SK-N-MC (cell line): ENCODE data around the gene RRAGA.
"Not testable (repeated sequence)": the region's sequence is repeated elsewhere in the genome, so short reads cannot be mapped to it uniquely, and the experiment has no call there.

Experiments used
- DNase-seq: peaks from one replicate; pipeline ENCODE4 v3.0.0-alpha.2; 2011; ENCODE audit warnings: low read depth, low spot score
- H3K27ac ChIP-seq: fragments of 200-600 bp; sonication (generic); 2 replicates; pipeline ENCODE4 v1.5.1; 2016; ENCODE audit warnings: mixed run types
- H3K36me3 ChIP-seq: fragments of 200-600 bp; sonication (generic); 2 replicates; pipeline ENCODE4 v1.6.1; 2017; ENCODE audit warnings: antibody characterized with exemption, low read length, mixed read lengths; ENCODE audit not compliant: insufficient read depth
- H3K4me3 ChIP-seq: fragments of 200-600 bp; sonication (generic); 2 replicates; pipeline ENCODE4 v1.5.1; 2016
- H3K9ac ChIP-seq: fragments of 200-600 bp; sonication (generic); 2 replicates; pipeline ENCODE4 v1.8.0; 2017; ENCODE audit warnings: mixed run types, mixed read lengths; ENCODE audit not compliant: insufficient read length
- H3K9me3 ChIP-seq: fragments of 200-600 bp; sonication (generic); 2 replicates; pipeline ENCODE4 v1.6.1; 2017; ENCODE audit warnings: low read depth, mild to moderate bottlenecking, antibody characterized with exemption, low read length, moderate library complexity, mixed read lengths
- EZH2 ChIP-seq: fragments of 200-600 bp; sonication (generic); IDR thresholded peaks from one replicate; pipeline ENCODE4 v1.6.1; 2017; ENCODE audit warnings: antibody characterized with exemption
- FOXP2 ChIP-seq: optimal IDR thresholded peaks from 2 replicates; pipeline ENCODE3; 2011; ENCODE audit warnings: mild to moderate bottlenecking, moderate library complexity; ENCODE audit not compliant: insufficient read depth; ENCODE audit errors: extremely low read length, control extremely low read depth
- POLR2AphosphoS5 ChIP-seq: IDR thresholded peaks from 2 replicates; pipeline ENCODE4 v1.6.1; 2012; ENCODE audit warnings: mild to moderate bottlenecking, low read depth, low read length, borderline replicate concordance

RRAGA gene

DNA sequence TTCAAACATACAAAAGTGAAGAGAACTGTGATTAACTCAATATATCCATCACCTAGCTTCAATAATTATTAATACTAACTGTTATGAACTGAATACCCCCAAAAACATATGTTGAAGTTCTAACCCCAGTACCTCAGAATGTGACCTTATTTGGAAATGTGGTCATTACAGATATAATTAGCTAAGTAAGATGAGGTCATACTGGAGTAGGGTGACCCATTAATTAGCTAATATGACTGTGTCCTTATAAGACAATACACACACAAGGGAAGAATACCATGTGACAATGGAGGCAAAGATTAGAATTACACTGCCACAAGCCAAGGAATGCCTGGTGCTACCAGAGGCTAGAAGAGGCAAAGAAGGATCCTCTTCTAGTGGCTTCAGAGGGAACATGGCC lies 7.8 kb downstream of the RRAGA start:
- H3K9me3 ChIP-seq, result no peaks in the 10 kb centered on the region
- H3K4me3 ChIP-seq, result no peak overlapping the region
- no peak overlapping the region for H3K27ac ChIP-seq
- H3K36me3 ChIP-seq, result peaks cover 60% of the 10 kb centered on the region
- no peak for TF ChIP-seq FOXP2
- no peak for TF ChIP-seq POLR2AphosphoS5
- no peak overlapping the region for H3K9ac ChIP-seq
- no peak for DNase-seq

DNA sequence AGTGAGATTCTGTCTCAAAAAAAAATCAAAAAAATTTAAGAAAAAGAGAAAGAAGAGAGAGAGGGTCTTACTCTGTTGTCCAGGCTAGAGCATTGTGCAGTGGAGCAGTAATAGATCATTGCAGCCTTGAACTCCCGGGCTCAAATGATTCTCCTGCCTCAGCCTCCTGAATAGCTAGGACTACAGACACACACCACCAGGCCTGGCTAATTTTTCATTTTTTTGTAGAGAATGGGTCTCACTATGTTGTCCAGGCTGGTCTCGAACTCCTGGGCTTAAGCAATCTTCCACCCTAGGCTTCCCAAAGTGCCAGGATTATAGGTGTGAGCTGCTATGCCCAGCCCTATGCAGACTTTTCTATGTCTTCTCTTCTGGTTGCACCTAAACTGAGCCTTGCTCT lies 25.0 kb downstream of the RRAGA start:
- Histone ChIP-seq H3K27ac (no peak overlapping the region), H3K36me3 (peaks cover 77% of the 10 kb centered on the region), H3K9me3 (no peaks in the 10 kb centered on the region), H3K9ac (no peak overlapping the region), H3K4me3 (no peak overlapping the region)
- no peak for DNase-seq
- no peak for TF ChIP-seq POLR2AphosphoS5
- TF ChIP-seq EZH2, result no peak
- TF ChIP-seq FOXP2, result no peak

DNA sequence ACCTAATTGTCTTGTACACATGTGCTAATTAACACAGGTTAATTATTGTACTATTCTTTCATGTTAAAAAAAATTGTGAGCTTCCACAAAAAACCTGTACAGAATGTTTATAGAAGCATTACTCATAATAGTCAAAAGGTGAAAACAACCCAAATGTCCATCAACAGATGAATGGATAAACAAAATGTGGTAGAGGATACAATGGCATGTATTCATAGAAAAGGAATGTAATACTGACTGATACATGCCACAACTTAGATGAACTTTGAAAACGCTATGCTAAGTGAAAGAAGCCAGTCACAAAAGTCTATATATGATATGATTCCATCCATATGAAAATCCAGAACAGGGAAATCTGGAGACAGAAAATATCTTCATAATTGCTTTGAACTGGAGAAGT lies 25.6 kb downstream of the RRAGA start:
- TF ChIP-seq POLR2AphosphoS5 (no peak), EZH2 (no peak), FOXP2 (no peak)
- Histone ChIP-seq H3K27ac (no peak overlapping the region), H3K4me3 (no peak overlapping the region), H3K9ac (no peak overlapping the region), H3K9me3 (no peaks in the 10 kb centered on the region), H3K36me3 (peaks cover 74% of the 10 kb centered on the region)
- DNase-seq, result no peak

DNA sequence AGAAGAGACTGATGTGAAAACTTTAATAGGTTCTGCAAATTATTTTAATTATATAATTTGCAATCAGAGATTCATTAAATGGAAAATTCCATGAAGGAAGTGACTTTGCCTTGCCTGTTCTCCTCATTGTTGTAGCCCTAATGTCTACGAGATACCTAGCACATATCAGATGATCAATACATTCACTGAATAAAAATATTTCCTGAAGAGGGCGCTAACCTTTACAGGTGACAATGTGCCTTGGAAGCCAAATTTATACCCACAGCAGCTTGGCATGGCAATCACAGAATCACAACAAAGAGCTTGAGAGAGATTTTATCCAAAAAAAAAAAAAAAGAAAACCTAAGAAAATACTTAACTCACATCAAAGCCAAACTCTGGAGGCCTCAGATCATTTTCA lies 36.1 kb downstream of the RRAGA start:
- Histone ChIP-seq H3K36me3 (peaks cover 85% of the 10 kb centered on the region), H3K4me3 (no peak overlapping the region), H3K9ac (no peak overlapping the region), H3K9me3 (no peaks in the 10 kb centered on the region), H3K27ac (no peak overlapping the region)
- TF ChIP-seq EZH2, result no peak
- TF ChIP-seq FOXP2, result no peak
- TF ChIP-seq POLR2AphosphoS5, result no peak
- no peak for DNase-seq

DNA sequence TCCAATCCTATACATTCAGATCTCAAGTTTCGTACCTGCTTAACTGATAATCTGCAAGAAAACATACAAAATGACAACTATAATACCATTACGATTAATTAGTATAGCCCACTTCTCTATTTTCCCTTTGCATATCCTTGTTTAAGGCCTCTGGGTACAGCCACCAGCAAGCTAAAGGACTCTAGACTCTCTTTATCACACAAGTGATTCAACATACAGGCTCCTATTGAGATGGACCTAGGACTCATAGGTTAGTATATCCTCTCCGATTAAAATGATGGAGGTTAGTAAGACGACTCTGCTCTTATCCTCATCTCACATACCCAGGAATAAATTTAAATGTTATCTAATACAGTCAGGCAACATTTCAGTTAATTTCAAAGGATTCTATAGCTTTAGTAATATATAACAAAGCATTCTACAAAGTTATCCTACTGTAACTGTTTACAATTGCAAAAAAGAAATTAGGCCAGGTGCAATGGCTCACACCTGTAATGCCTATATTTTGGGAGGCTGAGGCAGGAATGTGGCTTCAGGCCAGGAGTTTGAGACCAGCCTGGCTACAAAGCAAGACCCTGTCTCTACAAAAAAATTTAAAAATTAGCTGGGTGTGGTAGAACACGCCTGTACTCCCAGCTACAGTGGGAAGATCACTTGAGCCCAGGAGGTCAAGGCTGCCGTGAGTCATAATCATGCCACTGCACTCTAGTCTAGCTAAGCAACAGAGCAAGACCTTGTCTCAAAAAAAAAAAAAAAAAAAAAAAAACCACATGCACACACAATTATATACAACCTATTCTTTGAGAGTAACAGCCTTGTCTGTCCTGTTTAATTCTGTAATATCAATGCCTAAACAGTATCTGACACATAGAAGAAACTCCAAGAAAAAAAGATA lies 38.1 kb downstream of the RRAGA start:
- peaks cover 88% of the 10 kb centered on the region for H3K36me3 ChIP-seq
- H3K9ac ChIP-seq, result no peak overlapping the region
- no peaks in the 10 kb centered on the region for H3K9me3 ChIP-seq
- no peak for DNase-seq
- no peak for TF ChIP-seq FOXP2
- no peak overlapping the region for H3K4me3 ChIP-seq
- no peak overlapping the region for H3K27ac ChIP-seq

- H3K36me3 ChIP-seq, result peaks cover 66% of the 10 kb centered on the region
- DNase-seq, H3K9ac ChIP-seq, H3K9me3 ChIP-seq, H3K27ac ChIP-seq, H3K4me3 ChIP-seq: not testable (repeated sequence)
Measured at GRCh38 chr9:19097431-19097830, 48.2 kb downstream of the RRAGA start.
